ENCODE measurements around the gene OR7A10. TPM values are rescaled to one million over a fixed set of nuclear protein-coding genes. Genes with fewer than 3 reads are reported as not detected.

OR7A10 gene
- total and polyA plus RNA-seq, 2 experiments from 2014 or later, result not detected

DNA sequence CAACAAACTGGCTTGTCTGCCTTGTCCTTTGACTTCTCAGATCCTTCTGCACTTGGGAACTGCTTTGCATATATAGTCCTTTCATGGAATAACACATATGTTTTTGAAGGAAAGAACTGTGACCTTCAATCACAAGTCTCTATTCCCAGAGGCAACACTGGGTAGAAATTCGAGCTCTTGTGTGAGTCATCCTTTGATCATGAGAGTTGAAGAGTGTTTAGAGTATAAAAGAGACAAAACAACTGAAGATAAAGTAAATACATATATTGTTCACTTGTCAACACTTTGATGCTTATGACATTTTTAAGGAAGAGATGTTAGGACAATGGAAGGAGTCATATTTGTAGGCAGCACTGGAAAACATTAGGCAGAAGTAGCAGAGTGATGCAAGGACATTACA lies 8.5 kb downstream of the OR7A10 start:
- H3K9me3 ChIP-seq (ENCODE audit: low read depth), result no peaks in the 10 kb centered on the region
- H3F3A ChIP-seq (ENCODE audit: insufficient read depth), result no peaks in the 10 kb centered on the region
- H3K27ac ChIP-seq, result no peak overlapping the region
- H4K20me1 ChIP-seq (ENCODE audit: insufficient read depth), result no peaks in the 10 kb centered on the region
- H3K36me3 ChIP-seq (ENCODE audit: low read depth), result no peaks in the 10 kb centered on the region
- no peaks in the 10 kb centered on the region for H3K79me2 ChIP-seq (ENCODE audit: insufficient read depth)
- no peak overlapping the region for H2AFZ ChIP-seq
- H3K4me2 ChIP-seq (ENCODE audit: unreplicated experiment), result no peak overlapping the region
- no peak overlapping the region for H3K4me3 ChIP-seq
- 0% methylated on average over 1 of the region's 1 CpG for WGBS, 2 experiments (ENCODE audit: low coverage in 1 of 2, low lambda C conversion rate in 2 of 2, missing lambda C conversion rate in 2 of 2)
- H3K4me1 ChIP-seq (ENCODE audit: insufficient read depth), result no peaks in the 10 kb centered on the region
- TF ChIP-seq EZH2phosphoT487 (IDR thresholded peaks at IDR 0.05; ENCODE audit: insufficient read depth, low read depth), result no peak
- no peak for TF ChIP-seq EZH2 (IDR thresholded peaks at IDR 0.05; ENCODE audit: insufficient read depth, poor library complexity, severe bottlenecking)
- no peaks in the 10 kb centered on the region for H3K27me3 ChIP-seq (replicated peaks; ENCODE audit: insufficient read depth)
- in situ Hi-C loops (cut with MboI), result no loop called here
- no peaks in the 10 kb centered on the region for H3K9me2 ChIP-seq (ENCODE audit: insufficient read depth)
- DNase-seq, result no peak
- H3K9ac ChIP-seq, result no peak overlapping the region

DNA sequence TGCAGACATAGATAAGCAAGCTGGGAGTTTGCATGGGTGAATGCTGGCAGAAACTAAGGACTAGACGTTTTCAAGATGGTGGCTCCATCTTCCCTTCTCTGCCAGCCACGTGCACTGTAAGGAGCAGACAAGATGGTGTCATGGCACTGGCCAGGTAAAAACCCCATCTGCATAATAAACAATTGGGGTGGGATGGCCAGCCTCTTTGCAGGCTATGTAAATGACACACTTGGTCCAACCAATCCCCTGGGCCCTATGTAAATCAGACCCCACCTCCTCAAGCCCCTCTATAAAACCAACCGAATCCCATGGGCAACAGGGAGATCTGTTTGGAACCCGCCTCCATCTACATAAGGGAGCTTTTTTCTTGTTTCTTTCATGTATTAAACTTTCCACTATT lies 11.3 kb downstream of the OR7A10 start:
- H3K4me1 ChIP-seq (ENCODE audit: insufficient read depth), result no peaks in the 10 kb centered on the region
- in situ Hi-C loops (cut with MboI), result no loop called here
- no peak for DNase-seq
- H3K36me3 ChIP-seq (ENCODE audit: low read depth), result no peaks in the 10 kb centered on the region
- no peaks in the 10 kb centered on the region for H3K79me2 ChIP-seq (ENCODE audit: insufficient read depth)
- H3K9me2 ChIP-seq (ENCODE audit: insufficient read depth), result no peaks in the 10 kb centered on the region
- no peaks in the 10 kb centered on the region for H3F3A ChIP-seq (ENCODE audit: insufficient read depth)
- no peak overlapping the region for H3K9ac ChIP-seq
- H3K4me3 ChIP-seq, result no peak overlapping the region
- no peak for TF ChIP-seq EZH2phosphoT487 (IDR thresholded peaks at IDR 0.05; ENCODE audit: insufficient read depth, low read depth)
- no peak for TF ChIP-seq EZH2 (IDR thresholded peaks at IDR 0.05; ENCODE audit: insufficient read depth, poor library complexity, severe bottlenecking)
- WGBS, 2 experiments (ENCODE audit: low coverage in 1 of 2, low lambda C conversion rate in 2 of 2, missing lambda C conversion rate in 2 of 2), result 8 to 9% methylated on average over 4 of the region's 4 CpGs
- H3K27ac ChIP-seq, result no peak overlapping the region
- H3K9me3 ChIP-seq (ENCODE audit: low read depth), result no peaks in the 10 kb centered on the region
- H3K27me3 ChIP-seq (replicated peaks; ENCODE audit: insufficient read depth), result no peaks in the 10 kb centered on the region
- no peak overlapping the region for H2AFZ ChIP-seq
- H4K20me1 ChIP-seq (ENCODE audit: insufficient read depth), result no peaks in the 10 kb centered on the region
- no peak overlapping the region for H3K4me2 ChIP-seq (ENCODE audit: unreplicated experiment)

DNA sequence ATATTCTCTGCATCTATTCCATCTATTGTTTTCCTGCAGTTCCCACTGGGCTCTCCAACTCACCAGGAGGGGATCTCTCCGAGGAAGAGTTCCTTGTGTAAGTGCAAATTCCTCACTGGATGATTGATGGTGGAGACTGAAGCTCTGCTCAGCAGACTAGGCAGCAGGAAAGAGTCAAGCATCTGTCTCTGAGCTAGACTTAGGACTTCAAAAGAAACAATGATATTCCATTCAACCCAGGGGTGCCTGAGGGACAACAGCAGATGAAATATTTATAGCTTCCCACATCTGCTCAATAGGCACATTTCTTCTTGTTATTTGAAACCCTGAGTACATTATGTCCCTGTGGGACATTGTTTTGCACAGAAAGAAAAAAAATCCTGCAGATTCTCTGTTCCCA lies 13.7 kb downstream of the OR7A10 start, which contains the start of the genes OR7A5 and OR7C1:
OR7A5 (minus strand) TSS at position 175 of the 400 bp plus-strand sequence. CDS start 6,944 bp downstream, outside the sequence.
OR7C1 (minus strand) TSS at position 175 of the 400 bp plus-strand sequence. CDS start 35,049 bp downstream, outside the sequence.
- no peaks in the 10 kb centered on the region for H3K27me3 ChIP-seq (replicated peaks; ENCODE audit: insufficient read depth)
- TF ChIP-seq EZH2phosphoT487 (IDR thresholded peaks at IDR 0.05; ENCODE audit: insufficient read depth, low read depth) (no peak), EZH2 (IDR thresholded peaks at IDR 0.05; ENCODE audit: insufficient read depth, poor library complexity, severe bottlenecking) (no peak)
- no peak within 1 kb of the TSS for H2AFZ ChIP-seq
- no peak within 1 kb of the TSS for H3K4me2 ChIP-seq (ENCODE audit: unreplicated experiment)
- H3K9me3 ChIP-seq (ENCODE audit: low read depth), result no peaks in the 10 kb centered on the region
- DNase-seq, result no peak
- H3K27ac ChIP-seq, result no peak within 1 kb of the TSS
- no peaks in the 10 kb centered on the region for H3F3A ChIP-seq (ENCODE audit: insufficient read depth)
- H3K79me2 ChIP-seq (ENCODE audit: insufficient read depth), result no peaks in the 10 kb centered on the region
- H3K4me1 ChIP-seq (ENCODE audit: insufficient read depth), result no peaks in the 10 kb centered on the region
- in situ Hi-C loops (cut with MboI), result no loop called here
- no peaks in the 10 kb centered on the region for H4K20me1 ChIP-seq (ENCODE audit: insufficient read depth)
- no peak within 1 kb of the TSS for H3K9ac ChIP-seq
- H3K36me3 ChIP-seq (ENCODE audit: low read depth), result no peaks in the 10 kb centered on the region
- H3K9me2 ChIP-seq (ENCODE audit: insufficient read depth), result no peaks in the 10 kb centered on the region
- 5 to 12% methylated on average over 1 of the region's 1 CpG for WGBS, 2 experiments (ENCODE audit: low coverage in 1 of 2, low lambda C conversion rate in 2 of 2, missing lambda C conversion rate in 2 of 2)
- H3K4me3 ChIP-seq, result no peak within 1 kb of the TSS

GRCh38 chr19:14830702-14831101 lies 18.0 kb downstream of the OR7A10 start:
- H3K36me3 ChIP-seq (ENCODE audit: low read depth), result no peaks in the 10 kb centered on the region
- H3K4me1 ChIP-seq (ENCODE audit: insufficient read depth), result no peaks in the 10 kb centered on the region
- no peak overlapping the region for H3K27ac ChIP-seq
- no peaks in the 10 kb centered on the region for H3K9me3 ChIP-seq (ENCODE audit: low read depth)
- no peaks in the 10 kb centered on the region for H3K27me3 ChIP-seq (replicated peaks; ENCODE audit: insufficient read depth)
- H3K9me2 ChIP-seq (ENCODE audit: insufficient read depth), result no peaks in the 10 kb centered on the region
- H2AFZ ChIP-seq, result no peak overlapping the region
- DNase-seq, result no peak
- TF ChIP-seq EZH2 (IDR thresholded peaks at IDR 0.05; ENCODE audit: insufficient read depth, poor library complexity, severe bottlenecking) (no peak), EZH2phosphoT487 (IDR thresholded peaks at IDR 0.05; ENCODE audit: insufficient read depth, low read depth) (no peak)
- no peaks in the 10 kb centered on the region for H4K20me1 ChIP-seq (ENCODE audit: insufficient read depth)
- no peak overlapping the region for H3K4me3 ChIP-seq
- in situ Hi-C loops (cut with MboI), result no loop called here
- no peak overlapping the region for H3K9ac ChIP-seq
- no peak overlapping the region for H3K4me2 ChIP-seq (ENCODE audit: unreplicated experiment)
- 37 to 41% methylated on average over 4 of the region's 4 CpGs for WGBS, 2 experiments (ENCODE audit: low coverage in 1 of 2, low lambda C conversion rate in 2 of 2, missing lambda C conversion rate in 2 of 2)
- H3F3A ChIP-seq (ENCODE audit: insufficient read depth), result no peaks in the 10 kb centered on the region
- H3K79me2 ChIP-seq (ENCODE audit: insufficient read depth), result no peaks in the 10 kb centered on the region

DNA sequence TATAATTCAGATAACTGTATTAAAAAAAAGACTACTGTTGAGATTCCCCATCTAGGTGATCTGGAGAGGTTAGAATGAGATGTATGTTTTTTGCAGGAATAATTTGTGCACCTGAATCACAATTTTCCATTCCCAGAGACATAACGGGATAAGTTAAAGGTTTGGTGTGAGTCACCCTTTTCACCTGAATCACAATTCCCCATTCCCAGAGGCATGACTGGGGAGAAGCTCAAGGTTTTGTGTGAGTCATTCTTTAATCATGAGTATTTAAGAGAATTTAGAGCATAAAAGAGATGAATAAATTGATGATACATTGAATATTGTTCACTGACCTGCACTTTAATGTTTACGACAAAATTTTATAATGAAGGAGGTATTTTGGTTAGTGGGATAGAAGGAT lies 22.7 kb downstream of the OR7A10 start:
- Histone ChIP-seq H3K9me3 (ENCODE audit: low read depth) (no peaks in the 10 kb centered on the region), H4K20me1 (ENCODE audit: insufficient read depth) (no peaks in the 10 kb centered on the region), H2AFZ (no peak overlapping the region), H3K4me2 (ENCODE audit: unreplicated experiment) (no peak overlapping the region), H3K36me3 (ENCODE audit: low read depth) (no peaks in the 10 kb centered on the region), H3F3A (ENCODE audit: insufficient read depth) (no peaks in the 10 kb centered on the region), H3K79me2 (ENCODE audit: insufficient read depth) (no peaks in the 10 kb centered on the region), H3K9me2 (ENCODE audit: insufficient read depth) (no peaks in the 10 kb centered on the region), H3K4me3 (no peak overlapping the region), H3K27ac (no peak overlapping the region), H3K27me3 (replicated peaks; ENCODE audit: insufficient read depth) (no peaks in the 10 kb centered on the region), H3K4me1 (ENCODE audit: insufficient read depth) (no peaks in the 10 kb centered on the region), H3K9ac (no peak overlapping the region)
- TF ChIP-seq EZH2phosphoT487 (IDR thresholded peaks at IDR 0.05; ENCODE audit: insufficient read depth, low read depth), result no peak
- no peak for TF ChIP-seq EZH2 (IDR thresholded peaks at IDR 0.05; ENCODE audit: insufficient read depth, poor library complexity, severe bottlenecking)
- 53 to 62% methylated on average over 2 of the region's 2 CpGs for WGBS, 2 experiments (ENCODE audit: low coverage in 1 of 2, low lambda C conversion rate in 2 of 2, missing lambda C conversion rate in 2 of 2)
- no peak for DNase-seq
- in situ Hi-C loops (cut with MboI), result no loop called here
